Activated CD4-positive, alpha-beta T cell treated with anti-CD3 and anti-CD28 coated beads for 24 hours (primary cell): ENCODE results near the gene MORC4.
A peak's percentile ranks its signal among the peaks of the same experiment; 100 is the strongest.

Experiments used
- DNase-seq, 2 donors: peaks; one replicate each; pipeline ENCODE4 v3.0.0-alpha.2; 2020; ENCODE audit warnings: low read depth in 2 of 2

The MORC4 gene

GRCh38 chrX:106905064-106905708, 94.8 kb downstream of the MORC4 start:
- no peak for DNase-seq

- DNase-seq: no peak
These were observed 96.0 kb downstream of the MORC4 start for GRCh38 chrX:106903856-106904528.

GRCh38 chrX:106903291-106903824, 96.7 kb downstream of the MORC4 start, which contains the start of gene RIPPLY1:
Gene RIPPLY1 (minus strand): TSS chrX:106903341. CDS start chrX:106903287, 54 bp downstream.
- no peak for DNase-seq

- no peak for DNase-seq
These were observed 97.3 kb downstream of the MORC4 start for GRCh38 chrX:106902684-106903083.

GRCh38 chrX:106901781-106902219, 98.2 kb downstream of the MORC4 start:
- DNase-seq: no peak

GRCh38 chrX:106901341-106901740, 98.7 kb downstream of the MORC4 start:
- no peak for DNase-seq

- no peak for DNase-seq
These were observed 100.2 kb downstream of the MORC4 start for GRCh38 chrX:106899841-106900240.

GRCh38 chrX:106899276-106899675, 100.7 kb downstream of the MORC4 start:
- DNase-seq: no peak

GRCh38 chrX:106898462-106898861, 101.5 kb downstream of the MORC4 start:
- no peak for DNase-seq

GRCh38 chrX:106897259-106897658, 102.8 kb downstream of the MORC4 start:
- no peak for DNase-seq

- no peak for DNase-seq
These were observed 105.0 kb downstream of the MORC4 start for GRCh38 chrX:106894978-106895452.

- DNase-seq: peak; percentile 22 to 38
These were observed 105.6 kb downstream of the MORC4 start for GRCh38 chrX:106894392-106894909.

- DNase-seq: no peak
These were observed 108.1 kb downstream of the MORC4 start for GRCh38 chrX:106891762-106892460.
